KMS-11 (cell line): Measurements from ENCODE around the gene MICAL2.

Experiments
- H2AFZ ChIP-seq: fragments of 200-600 bp; sonication (generic); 2 replicates; pipeline ENCODE4 v1.6.1; 2016; ENCODE audit warnings: antibody characterized with exemption, mixed run types, low read depth
- H3K27ac ChIP-seq: fragments of 200-600 bp; sonication (generic); 2 replicates; pipeline ENCODE4 v1.6.1; 2016; ENCODE audit warnings: mild to moderate bottlenecking, mixed run types
- H3K27me3 ChIP-seq: fragments of 200-600 bp; sonication (generic); 2 replicates; pipeline ENCODE4 v1.6.1; 2017; ENCODE audit warnings: mild to moderate bottlenecking, low read depth, mixed run types, moderate library complexity; ENCODE audit not compliant: insufficient read depth
- H3K36me3 ChIP-seq: fragments of 200-600 bp; sonication (generic); 2 replicates; pipeline ENCODE4 v1.6.1; 2017; ENCODE audit warnings: mild to moderate bottlenecking, mixed run types; ENCODE audit not compliant: insufficient read depth
- H3K4me1 ChIP-seq: fragments of 200-600 bp; sonication (generic); 2 replicates; pipeline ENCODE4 v1.6.1; 2016; ENCODE audit warnings: mild to moderate bottlenecking, low read depth, mixed run types; ENCODE audit not compliant: poor library complexity, severe bottlenecking
- H3K4me2 ChIP-seq: fragments of 200-600 bp; sonication (generic); 2 replicates; pipeline ENCODE4 v1.7.0; 2016; ENCODE audit warnings: mild to moderate bottlenecking, mixed run types
- H3K4me3 ChIP-seq: fragments of 200-600 bp; sonication (generic); IDR thresholded peaks from 2 replicates; pipeline ENCODE4 v1.6.1; 2017; ENCODE audit warnings: low read depth, low read length, mixed read lengths; ENCODE audit not compliant: insufficient read depth
- H3K79me2 ChIP-seq: fragments of 200-600 bp; sonication (generic); 2 replicates; pipeline ENCODE4 v1.6.1; 2016; ENCODE audit warnings: low read depth, mixed run types; ENCODE audit not compliant: insufficient read depth
- H3K9ac ChIP-seq: fragments of 200-600 bp; sonication (generic); 2 replicates; pipeline ENCODE4 v1.6.1; 2016; ENCODE audit warnings: mild to moderate bottlenecking, mixed run types
- H4K20me1 ChIP-seq: fragments of 200-600 bp; sonication (generic); 2 replicates; pipeline ENCODE4 v1.6.1; 2016; ENCODE audit warnings: mild to moderate bottlenecking, mixed run types; ENCODE audit not compliant: insufficient read depth
- CTCF ChIP-seq: fragments of 200-600 bp; sonication (generic); conservative IDR thresholded peaks from 2 replicates; pipeline ENCODE4 v1.6.1; 2017; ENCODE audit warnings: low read depth, mild to moderate bottlenecking, antibody characterized with exemption, low read length, moderate library complexity, mixed read lengths

MICAL2 gene

GRCh38 chr11:12285811-12286222, 175.4 kb downstream of the MICAL2 start:
- no peak for TF ChIP-seq CTCF
- H2AFZ ChIP-seq = no peak overlapping the region
- no peak overlapping the region for H3K4me2 ChIP-seq
- H3K9ac ChIP-seq = no peak overlapping the region
- H3K36me3 ChIP-seq = no peaks in the 10 kb centered on the region
- no peaks in the 10 kb centered on the region for H3K27me3 ChIP-seq
- H3K4me3 ChIP-seq = no peak overlapping the region
- no peak overlapping the region for H3K27ac ChIP-seq
- no peaks in the 10 kb centered on the region for H3K79me2 ChIP-seq
- H3K4me1 ChIP-seq = peaks cover 32% of the 10 kb centered on the region
- no peaks in the 10 kb centered on the region for H4K20me1 ChIP-seq

- Histone ChIP-seq H3K9ac (no peak overlapping the region), H3K79me2 (no peaks in the 10 kb centered on the region), H4K20me1 (no peaks in the 10 kb centered on the region), H3K4me2 (no peak overlapping the region), H3K4me1 (peaks cover 32% of the 10 kb centered on the region), H3K27ac (no peak overlapping the region), H3K36me3 (no peaks in the 10 kb centered on the region), H3K27me3 (no peaks in the 10 kb centered on the region), H3K4me3 (no peak overlapping the region), H2AFZ (no peak overlapping the region)
- TF ChIP-seq CTCF = no peak
Observed at GRCh38 chr11:12286606-12287005, 176.2 kb downstream of the MICAL2 start.

GRCh38 chr11:12287009-12287373, 176.6 kb downstream of the MICAL2 start:
- H3K4me3 ChIP-seq = no peak overlapping the region
- H3K9ac ChIP-seq = no peak overlapping the region
- H2AFZ ChIP-seq = peak overlapping the region; percentile 69; the same call in 1 of the 2 replicates
- H3K79me2 ChIP-seq = no peaks in the 10 kb centered on the region
- H3K4me2 ChIP-seq = no peak overlapping the region
- H4K20me1 ChIP-seq = no peaks in the 10 kb centered on the region
- no peak for TF ChIP-seq CTCF
- no peak overlapping the region for H3K27ac ChIP-seq
- no peaks in the 10 kb centered on the region for H3K27me3 ChIP-seq
- no peaks in the 10 kb centered on the region for H3K36me3 ChIP-seq
- peaks cover 32% of the 10 kb centered on the region for H3K4me1 ChIP-seq

- Histone ChIP-seq H3K9ac (no peak overlapping the region), H3K4me3 (no peak overlapping the region), H3K79me2 (no peaks in the 10 kb centered on the region), H3K36me3 (no peaks in the 10 kb centered on the region), H3K4me1 (peaks cover 32% of the 10 kb centered on the region), H3K4me2 (no peak overlapping the region), H2AFZ (peak overlapping the region; percentile 69), H3K27me3 (no peaks in the 10 kb centered on the region), H3K27ac (no peak overlapping the region), H4K20me1 (no peaks in the 10 kb centered on the region)
- peak; percentile 82 for TF ChIP-seq CTCF
Observed at GRCh38 chr11:12287374-12288211, 177.2 kb downstream of the MICAL2 start.
